CD14-positive monocyte (primary cell): ENCODE results near the gene WDR38. TPM values are rescaled to one million over a fixed set of nuclear protein-coding genes. Genes with fewer than 3 reads are reported as not detected.

Experiments
- DNase-seq, 3 donors: peaks; one replicate each; pipeline ENCODE4 v3.0.0-alpha.2; 2011 to 2022
- H2AFZ ChIP-seq: 2 replicates; pipeline ENCODE4 v1.6.0; 2012; ENCODE audit warnings: mild to moderate bottlenecking, low read depth, low read length, inconsistent platforms; ENCODE audit not compliant: insufficient read depth, poor library complexity, severe bottlenecking
- H3K27ac ChIP-seq, 2 donors: 1 replicate in 1 of 2; 2 replicates in 1 of 2; pipeline ENCODE4 v1.5.1; 2012 to 2013; ENCODE audit warnings: low read length in 2 of 2, control low read depth in 1 of 2, inconsistent platforms in 1 of 2, low read depth in 1 of 2, mild to moderate bottlenecking in 1 of 2
- H3K27me3 ChIP-seq, 2 donors: one replicate each; pipeline versions ENCODE4 v1.6.0 to v1.6.1; 2011 to 2013; ENCODE audit warnings: low read length in 2 of 2; ENCODE audit not compliant: control insufficient read depth in 2 of 2, insufficient read depth in 2 of 2
- H3K36me3 ChIP-seq, 2 donors: replicated peaks in 1 of 2; 1 replicate in 1 of 2; 2 replicates in 1 of 2; pipeline versions ENCODE4 v1.5.1 to v1.6.1; 2012 to 2013; ENCODE audit warnings: low read length in 2 of 2, control low read depth in 1 of 2, inconsistent platforms in 1 of 2, mild to moderate bottlenecking in 1 of 2; ENCODE audit not compliant: insufficient read depth in 2 of 2, control insufficient read depth in 1 of 2
- H3K4me1 ChIP-seq, 2 donors: 1 replicate in 1 of 2; 2 replicates in 1 of 2; pipeline versions ENCODE4 v1.5.1 to v1.6.1; 2012 to 2013; ENCODE audit warnings: low read length in 2 of 2, control low read depth in 1 of 2, inconsistent platforms in 1 of 2, mild to moderate bottlenecking in 1 of 2, moderate library complexity in 1 of 2; ENCODE audit not compliant: insufficient read depth in 2 of 2, control insufficient read depth in 1 of 2
- H3K4me2 ChIP-seq: replicated peaks from 2 replicates; pipeline ENCODE3; 2012; ENCODE audit warnings: low read length, moderate library complexity, mild to moderate bottlenecking; ENCODE audit not compliant: poor library complexity, severe bottlenecking; ENCODE audit errors: extremely low read depth
- H3K4me3 ChIP-seq, 3 experiments: fragments of 200-600 bp in 1 of 3; sonication (generic) in 1 of 3; replicated peaks in 1 of 3; 1 replicate in 2 of 3; 2 replicates in 1 of 3; pipeline ENCODE4 v1.5.1; 2011 to 2013; ENCODE audit warnings: low read length in 3 of 3, mild to moderate bottlenecking in 3 of 3, control low read depth in 2 of 3, low read depth in 2 of 3, inconsistent platforms in 1 of 3, moderate library complexity in 1 of 3
- H3K79me2 ChIP-seq: 2 replicates; pipeline ENCODE4 v1.6.0; 2012; ENCODE audit warnings: mild to moderate bottlenecking, control low read depth, inconsistent platforms, low read length, moderate library complexity; ENCODE audit not compliant: insufficient read depth
- H3K9ac ChIP-seq: 2 replicates; pipeline ENCODE4 v1.6.0; 2017; ENCODE audit warnings: low read length, mild to moderate bottlenecking; ENCODE audit not compliant: insufficient read depth, poor library complexity, severe bottlenecking
- H3K9me3 ChIP-seq, 2 donors: replicated peaks in 1 of 2; 1 replicate in 1 of 2; 2 replicates in 1 of 2; pipeline versions ENCODE4 v1.5.1 to v1.6.1; 2012 to 2013; ENCODE audit warnings: low read length in 2 of 2, control low read depth in 1 of 2; ENCODE audit not compliant: control insufficient read depth in 1 of 2, insufficient read depth in 1 of 2
- H4K20me1 ChIP-seq: 2 replicates; pipeline ENCODE4 v1.6.0; 2012; ENCODE audit warnings: mild to moderate bottlenecking, low read length, control low read depth, moderate library complexity; ENCODE audit not compliant: insufficient read depth
- H3K27ac Mint-ChIP-seq, 7 donors: one replicate each; pipeline ENCODE4 v1.8.0; 2020; ENCODE audit warnings: mild to moderate bottlenecking in 7 of 7, mixed read lengths in 7 of 7, moderate library complexity in 6 of 7, inconsistent platforms in 2 of 7
- H3K27me3 Mint-ChIP-seq, 3 donors: one replicate each; pipeline ENCODE4 v1.8.0; 2021 to 2022; ENCODE audit warnings: low read depth in 3 of 3, mild to moderate bottlenecking in 3 of 3, mixed read lengths in 3 of 3, moderate library complexity in 3 of 3, inconsistent platforms in 1 of 3
- H3K36me3 Mint-ChIP-seq, 2 donors: one replicate each; pipeline ENCODE4 v1.8.0; 2020; ENCODE audit warnings: mixed read lengths in 2 of 2, inconsistent platforms in 1 of 2, mild to moderate bottlenecking in 1 of 2
- H3K4me1 Mint-ChIP-seq: one replicate; pipeline ENCODE4 v1.8.0; 2020; ENCODE audit warnings: mild to moderate bottlenecking, mixed read lengths
- H3K4me3 Mint-ChIP-seq, 2 donors: one replicate each; pipeline ENCODE4 v1.8.0; 2020; ENCODE audit warnings: mild to moderate bottlenecking in 2 of 2, mixed read lengths in 2 of 2, moderate library complexity in 1 of 2
- H3K9me3 Mint-ChIP-seq, 7 donors: one replicate each; pipeline ENCODE4 v1.8.0; 2020 to 2022; ENCODE audit warnings: mixed read lengths in 7 of 7, mild to moderate bottlenecking in 6 of 7, moderate library complexity in 6 of 7, inconsistent platforms in 2 of 7
- WGBS: methylation state at CpG from one replicate; pipeline ENCODE4 v1.1.5; 2013; ENCODE audit warnings: missing lambda C conversion rate; ENCODE audit not compliant: insufficient coverage; 5-methylcytosine and 5-hydroxymethylcytosine counted together
- intact Hi-C, 2 donors: fragments of 100-400 bp; cut with micrococcal nuclease; formaldehyde crosslinking; loops; one replicate each; pipeline versions ENCODE4 v1.15.0 to v1.15.1; 2023
- polyA plus RNA-seq, 3 donors: library from polyadenylated mRNA; depleted of rRNA in 1 of 3; unstranded in 2 of 3; stranded (reverse) in 1 of 3; fragments of 300-500 nt in 2 of 3; fragments of >200 nt in 1 of 3; fragmentation: Illumina TruSeq in 2 of 3; gene quantifications; 1 replicate in 2 of 3; 2 replicates in 1 of 3; pipeline ENCODE4 v1.2.3, GENCODE V29; 2012 to 2021
- TF ChIP-seq, protein P1 (sequence below): fragments of 200-600 bp; IDR thresholded peaks from one replicate; pipeline ENCODE4 v1.8.0; 2022; ENCODE audit warnings: antibody characterized with exemption, mild to moderate bottlenecking

Gene WDR38
- polyA plus RNA-seq, 3 donors: not detected

DNA sequence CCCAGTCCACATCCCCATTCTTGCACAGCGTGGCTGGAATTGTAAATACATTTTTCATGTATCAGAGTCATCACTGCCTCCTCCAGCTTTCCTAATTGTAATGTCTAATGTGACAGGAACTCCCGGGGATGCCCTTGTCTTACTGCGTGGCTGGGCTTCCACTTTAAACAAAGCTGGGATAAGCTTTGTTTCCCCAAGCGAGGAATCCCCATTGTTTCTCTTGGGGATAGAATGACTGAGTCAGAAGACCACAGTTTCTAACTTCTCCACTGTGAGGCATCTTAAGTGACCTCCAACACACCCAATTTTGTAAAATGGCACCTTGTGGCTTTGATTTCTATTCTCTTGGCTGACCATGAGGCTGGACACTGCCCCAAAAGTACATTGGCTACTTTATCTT is 31.1 kb downstream of the WDR38 start:
- Mint-ChIP-seq H3K36me3 (peaks cover 82 to 95% of the 10 kb centered on the region in 2 donors), H3K9me3 (peaks cover 0 to 3% (median 0%) of the 10 kb centered on the region in 7 donors)
- 100% methylated on average over 1 of the region's 4 CpGs for WGBS

DNA sequence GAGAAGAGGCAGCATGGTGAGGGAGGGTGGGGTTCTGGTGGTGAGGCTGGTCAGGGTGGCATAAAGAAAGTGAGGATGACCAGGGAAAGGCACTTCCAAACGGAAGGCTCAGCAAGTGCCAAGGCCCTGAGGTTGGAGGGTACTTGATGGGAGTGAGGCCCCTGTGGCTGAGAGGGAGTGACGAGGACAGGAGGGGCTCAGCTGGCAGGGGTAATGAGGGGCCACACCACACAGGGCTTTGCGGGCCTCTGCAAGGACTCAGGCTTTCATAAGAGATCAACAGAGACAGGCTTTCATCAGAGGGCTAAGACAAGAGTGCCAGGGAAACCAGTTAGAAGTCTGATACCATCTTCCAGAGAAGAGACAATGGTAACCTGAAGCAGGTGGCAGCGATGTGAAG is 32.3 kb downstream of the WDR38 start:
- Histone ChIP-seq H3K4me3 (no peak overlapping the region), H3K79me2 (no peaks in the 10 kb centered on the region), H3K27ac (no peak overlapping the region), H3K4me2 (no peak overlapping the region), H3K27me3 (no peaks in the 10 kb centered on the region), H2AFZ (no peak overlapping the region), H3K9ac (no peak overlapping the region), H3K36me3 (peaks cover 78 to 98% of the 10 kb centered on the region in 2 donors), H3K9me3 (no peaks in the 10 kb centered on the region), H4K20me1 (no peaks in the 10 kb centered on the region), H3K4me1 (no peaks in the 10 kb centered on the region)
- no peak overlapping the region for H3K4me3 Mint-ChIP-seq
- 98% methylated on average over 4 of the region's 4 CpGs for WGBS
- no peak for DNase-seq
- H3K9me3 Mint-ChIP-seq: peaks cover 0 to 3% (median 0%) of the 10 kb centered on the region in 7 donors
- intact Hi-C loops: no loop called here
- peak overlapping the region in 4 of 7 donors; percentile 8 to 72 (median 26) for H3K27ac Mint-ChIP-seq
- no peaks in the 10 kb centered on the region for H3K4me1 Mint-ChIP-seq
- peaks cover 84 to 93% of the 10 kb centered on the region in 2 donors for H3K36me3 Mint-ChIP-seq
- no peaks in the 10 kb centered on the region for H3K27me3 Mint-ChIP-seq
- TF ChIP-seq, protein P1, sequence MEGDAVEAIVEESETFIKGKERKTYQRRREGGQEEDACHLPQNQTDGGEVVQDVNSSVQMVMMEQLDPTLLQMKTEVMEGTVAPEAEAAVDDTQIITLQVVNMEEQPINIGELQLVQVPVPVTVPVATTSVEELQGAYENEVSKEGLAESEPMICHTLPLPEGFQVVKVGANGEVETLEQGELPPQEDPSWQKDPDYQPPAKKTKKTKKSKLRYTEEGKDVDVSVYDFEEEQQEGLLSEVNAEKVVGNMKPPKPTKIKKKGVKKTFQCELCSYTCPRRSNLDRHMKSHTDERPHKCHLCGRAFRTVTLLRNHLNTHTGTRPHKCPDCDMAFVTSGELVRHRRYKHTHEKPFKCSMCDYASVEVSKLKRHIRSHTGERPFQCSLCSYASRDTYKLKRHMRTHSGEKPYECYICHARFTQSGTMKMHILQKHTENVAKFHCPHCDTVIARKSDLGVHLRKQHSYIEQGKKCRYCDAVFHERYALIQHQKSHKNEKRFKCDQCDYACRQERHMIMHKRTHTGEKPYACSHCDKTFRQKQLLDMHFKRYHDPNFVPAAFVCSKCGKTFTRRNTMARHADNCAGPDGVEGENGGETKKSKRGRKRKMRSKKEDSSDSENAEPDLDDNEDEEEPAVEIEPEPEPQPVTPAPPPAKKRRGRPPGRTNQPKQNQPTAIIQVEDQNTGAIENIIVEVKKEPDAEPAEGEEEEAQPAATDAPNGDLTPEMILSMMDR: no peak

More for the DNA sequence above, 31.1 kb downstream of the WDR38 start:
- no peak overlapping the region for H3K9ac ChIP-seq
- no peak for DNase-seq
- TF ChIP-seq, protein P1: no peak
- intact Hi-C loops: no loop called here
- Mint-ChIP-seq H3K4me1 (no peaks in the 10 kb centered on the region), H3K4me3 (no peak overlapping the region), H3K27ac (no peak overlapping the region), H3K27me3 (no peaks in the 10 kb centered on the region)
- H3K27me3 ChIP-seq: no peaks in the 10 kb centered on the region
- no peaks in the 10 kb centered on the region for H4K20me1 ChIP-seq
- peaks cover 78 to 98% of the 10 kb centered on the region in 2 donors for H3K36me3 ChIP-seq
- H3K4me2 ChIP-seq: no peak overlapping the region
- no peaks in the 10 kb centered on the region for H3K79me2 ChIP-seq
- H3K4me3 ChIP-seq: no peak overlapping the region
- no peaks in the 10 kb centered on the region for H3K9me3 ChIP-seq
- no peaks in the 10 kb centered on the region for H3K4me1 ChIP-seq
- H2AFZ ChIP-seq: no peak overlapping the region
- no peak overlapping the region for H3K27ac ChIP-seq
